RWPE1 (cell line): ENCODE results near the gene SH3YL1.

Source experiments
- CTCF ChIA-PET: fragments of 350-600 bp; sonication (Branson Sonifier 250); formaldehyde crosslinking; extraction: SDS; loops from one replicate; lab custom pipeline; 2021; lab: Yijun Ruan, JAX
- POLR2A ChIA-PET: fragments of 400-600 bp; formaldehyde crosslinking; extraction: SDS; loops from one replicate; lab custom pipeline; 2020; ENCODE audit warnings: antibody characterized with exemption; ENCODE audit not compliant: low non-redundant PET; lab: Yijun Ruan, JAX
- DNase-seq: peaks from one replicate; pipeline ENCODE4 v3.0.0; 2012; ENCODE audit warnings: low spot score
- H3K27ac ChIP-seq: fragments of 450-650 bp; 2 replicates; pipeline ENCODE4 v1.5.1; 2017
- TF ChIP-seq, protein P1 (sequence below): fragments of 450-650 bp; conservative IDR thresholded peaks from 2 replicates; pipeline ENCODE4 v1.5.1; 2017; ENCODE audit warnings: low read depth, mild to moderate bottlenecking

The SH3YL1 gene

DNA sequence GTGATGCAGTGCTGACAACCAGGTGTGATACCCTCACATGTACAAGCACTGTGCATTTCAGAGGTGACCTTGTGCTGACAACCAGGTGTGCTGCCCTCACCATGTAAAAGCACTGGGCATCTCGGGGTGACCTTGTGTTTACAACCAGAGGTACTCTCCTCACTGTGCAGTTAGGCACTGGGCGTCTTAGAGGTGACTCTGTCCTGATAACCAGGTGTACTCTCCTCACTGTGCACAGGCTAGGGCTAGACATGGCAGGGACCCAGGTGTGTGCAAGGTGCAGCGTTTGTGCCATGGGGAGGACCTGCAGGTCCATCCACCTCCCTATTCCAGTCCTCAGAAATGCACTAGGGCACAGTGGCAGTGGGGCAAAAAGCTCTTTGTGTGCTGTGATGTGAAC, 32.5 kb upstream of the SH3YL1 start:
- ChIA-PET POLR2A (no interaction called here), CTCF (interaction anchor here (0.6 kb wide), 1 partner anchor 9 kb away, joined by 4 read pairs; no protein-coding TSS in a partner anchor)
- TF ChIP-seq, protein P1, sequence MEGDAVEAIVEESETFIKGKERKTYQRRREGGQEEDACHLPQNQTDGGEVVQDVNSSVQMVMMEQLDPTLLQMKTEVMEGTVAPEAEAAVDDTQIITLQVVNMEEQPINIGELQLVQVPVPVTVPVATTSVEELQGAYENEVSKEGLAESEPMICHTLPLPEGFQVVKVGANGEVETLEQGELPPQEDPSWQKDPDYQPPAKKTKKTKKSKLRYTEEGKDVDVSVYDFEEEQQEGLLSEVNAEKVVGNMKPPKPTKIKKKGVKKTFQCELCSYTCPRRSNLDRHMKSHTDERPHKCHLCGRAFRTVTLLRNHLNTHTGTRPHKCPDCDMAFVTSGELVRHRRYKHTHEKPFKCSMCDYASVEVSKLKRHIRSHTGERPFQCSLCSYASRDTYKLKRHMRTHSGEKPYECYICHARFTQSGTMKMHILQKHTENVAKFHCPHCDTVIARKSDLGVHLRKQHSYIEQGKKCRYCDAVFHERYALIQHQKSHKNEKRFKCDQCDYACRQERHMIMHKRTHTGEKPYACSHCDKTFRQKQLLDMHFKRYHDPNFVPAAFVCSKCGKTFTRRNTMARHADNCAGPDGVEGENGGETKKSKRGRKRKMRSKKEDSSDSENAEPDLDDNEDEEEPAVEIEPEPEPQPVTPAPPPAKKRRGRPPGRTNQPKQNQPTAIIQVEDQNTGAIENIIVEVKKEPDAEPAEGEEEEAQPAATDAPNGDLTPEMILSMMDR: no peak
- no peak overlapping the region for H3K27ac ChIP-seq
- no peak for DNase-seq

DNA sequence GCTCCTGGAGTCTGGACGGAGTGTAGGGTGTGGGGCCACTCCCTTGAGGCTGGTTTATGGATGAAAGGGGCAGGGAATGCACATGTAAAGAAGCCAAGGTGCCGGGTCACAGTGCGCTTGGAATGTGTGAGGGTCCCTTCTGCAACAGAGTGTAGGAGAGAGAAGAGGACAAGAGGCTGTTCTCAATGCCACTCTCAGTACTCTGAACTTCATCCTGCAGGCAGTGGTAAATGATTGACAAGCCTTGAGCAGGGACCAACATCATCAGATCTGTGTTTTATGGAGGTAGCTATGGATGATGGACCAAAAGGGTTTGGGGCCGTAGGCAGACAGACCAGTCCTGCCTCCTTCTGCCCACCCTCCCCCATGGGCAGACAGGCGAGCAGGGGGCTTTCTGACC, 31.3 kb upstream of the SH3YL1 start:
- no peak for DNase-seq
- CTCF ChIA-PET: no interaction called here
- TF ChIP-seq, protein P1: no peak
- POLR2A ChIA-PET: no interaction called here
- H3K27ac ChIP-seq: no peak overlapping the region

GRCh38 chr2:290090-290722, 26.4 kb upstream of the SH3YL1 start:
- DNase-seq: peak; percentile 52
- CTCF ChIA-PET: interaction anchor here (0.6 to 1.4 kb wide), 13 partner anchors 9 to 1386 kb away, joined by 3 to 10 read pairs (median 4); no protein-coding TSS in a partner anchor
- TF ChIP-seq, protein P1: peak; percentile 78
- H3K27ac ChIP-seq: no peak overlapping the region
- POLR2A ChIA-PET: no interaction called here

- no peak for DNase-seq
- CTCF ChIA-PET: interaction anchor here (0.6 to 1.4 kb wide), 7 partner anchors 20 to 633 kb away, joined by 3 to 10 read pairs (median 4); no protein-coding TSS in a partner anchor
- no peak overlapping the region for H3K27ac ChIP-seq
- POLR2A ChIA-PET: no interaction called here
- TF ChIP-seq, protein P1: no peak
These were observed 25.7 kb upstream of the SH3YL1 start for GRCh38 chr2:289362-290089.

DNA sequence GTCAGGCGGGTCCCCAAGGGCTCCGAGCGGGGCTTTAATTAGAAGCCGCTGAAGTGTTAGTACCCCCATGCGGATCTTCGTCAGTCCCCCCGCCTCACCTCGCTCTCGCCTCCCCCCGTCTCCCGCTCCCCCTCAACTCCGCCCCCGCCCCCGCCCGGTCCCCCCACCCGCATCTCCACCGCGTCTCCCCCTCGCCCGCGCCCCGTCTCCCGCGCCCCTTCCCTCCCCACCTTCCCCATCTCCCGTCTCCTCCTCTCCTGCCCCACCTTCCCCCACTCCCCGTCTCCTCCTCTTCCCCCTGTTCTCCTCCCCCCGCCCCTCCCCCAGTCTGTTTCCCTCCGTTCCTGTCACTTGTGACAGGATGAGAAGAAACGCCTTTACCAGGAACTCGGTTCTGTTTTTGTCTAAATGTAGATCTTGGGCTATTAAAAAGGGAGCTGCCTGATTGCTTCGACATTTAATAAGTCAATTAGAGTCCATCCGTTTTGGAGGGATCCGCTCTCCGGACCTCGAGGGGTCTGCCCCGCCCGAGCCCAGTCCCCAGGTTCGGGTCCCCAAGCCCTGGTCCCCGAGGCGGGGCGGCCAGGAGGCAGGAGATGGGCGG, 25.0 kb upstream of the SH3YL1 start:
- CTCF ChIA-PET: interaction anchor here (0.6 kb wide), 1 partner anchor 232 kb away, joined by 4 read pairs; no protein-coding TSS in a partner anchor
- TF ChIP-seq, protein P1: no peak
- POLR2A ChIA-PET: no interaction called here
- no peak for DNase-seq
- H3K27ac ChIP-seq: no peak overlapping the region
